HepG2 (cell line): ENCODE results near the gene INPP5K. TPM values are rescaled to one million over a fixed set of nuclear protein-coding genes. Genes with fewer than 3 reads are reported as not detected.

Source experiments
- ETV6 ChIP-seq: sonication (generic); formaldehyde crosslinking; conservative IDR thresholded peaks from 2 replicates; pipeline ENCODE4 v1.4.0; 2020; ENCODE audit warnings: missing genetic modification reagents
- KDM6A ChIP-seq: IDR thresholded peaks from 2 replicates; pipeline ENCODE4 v1.6.1; 2016; ENCODE audit warnings: low read depth
- KLF12 ChIP-seq: sonication (generic); formaldehyde crosslinking; IDR thresholded peaks from 2 replicates; pipeline ENCODE4 v1.4.0; 2020; ENCODE audit warnings: missing genetic modification reagents, borderline replicate concordance
- MYC ChIP-seq: sonication (generic); formaldehyde crosslinking; IDR thresholded peaks from 2 replicates; pipeline ENCODE4 v1.9.0; 2021; ENCODE audit warnings: missing genetic modification reagents, borderline replicate concordance
- NFIB ChIP-seq: sonication (generic); formaldehyde crosslinking; IDR thresholded peaks from 2 replicates; pipeline ENCODE4 v1.9.0; 2021; ENCODE audit warnings: missing genetic modification reagents, mild to moderate bottlenecking, borderline replicate concordance
- PHF20 ChIP-seq: sonication (generic); formaldehyde crosslinking; IDR thresholded peaks from 2 replicates; pipeline ENCODE4 v1.5.0; 2020; ENCODE audit warnings: mild to moderate bottlenecking, missing genetic modification reagents
- RBM22 ChIP-seq: fragments of 200-400 bp; formaldehyde crosslinking; optimal IDR thresholded peaks from 2 replicates; pipeline ENCODE3; 2017; ENCODE audit warnings: mild to moderate bottlenecking, low read length, moderate library complexity
- SMAD1 ChIP-seq: sonication (generic); formaldehyde crosslinking; IDR thresholded peaks from 2 replicates; pipeline ENCODE4 v1.4.0; 2020; ENCODE audit warnings: missing genetic modification reagents, low read depth, mild to moderate bottlenecking, borderline replicate concordance
- SNRNP70 ChIP-seq: fragments of 200-400 bp; formaldehyde crosslinking; IDR thresholded peaks from 2 replicates; pipeline ENCODE4 v1.6.1; 2017; ENCODE audit warnings: mild to moderate bottlenecking, low read depth, low read length, moderate library complexity
- SP140L ChIP-seq: sonication (generic); formaldehyde crosslinking; IDR thresholded peaks from 2 replicates; pipeline ENCODE4 v1.4.0; 2020; ENCODE audit warnings: missing genetic modification reagents, borderline replicate concordance
- TAF1 ChIP-seq: sonication (generic); formaldehyde crosslinking; IDR thresholded peaks from 2 replicates; pipeline ENCODE4 v1.4.0; 2020; ENCODE audit warnings: missing genetic modification reagents
- ZFP62 ChIP-seq: sonication (generic); formaldehyde crosslinking; IDR thresholded peaks from 2 replicates; pipeline ENCODE4 v1.4.0; 2020; ENCODE audit warnings: missing genetic modification reagents
- ZNF138 ChIP-seq: sonication (generic); formaldehyde crosslinking; IDR thresholded peaks from 2 replicates; pipeline ENCODE4 v1.5.0; 2020; ENCODE audit warnings: mild to moderate bottlenecking, low read depth, missing genetic modification reagents
- ZNF17 ChIP-seq: sonication (generic); formaldehyde crosslinking; IDR thresholded peaks from 2 replicates; pipeline ENCODE4 v1.5.0; 2020; ENCODE audit warnings: mild to moderate bottlenecking, missing genetic modification reagents
- ZNF263 ChIP-seq: sonication (generic); formaldehyde crosslinking; IDR thresholded peaks from 2 replicates; pipeline ENCODE4 v1.4.0; 2020; ENCODE audit warnings: missing genetic modification reagents
- ZNF33A ChIP-seq: sonication (generic); formaldehyde crosslinking; IDR thresholded peaks from 2 replicates; pipeline ENCODE4 v1.5.1; 2020; ENCODE audit warnings: missing genetic modification reagents, mild to moderate bottlenecking, moderate library complexity, borderline replicate concordance
- ZNF33B ChIP-seq: sonication (generic); formaldehyde crosslinking; IDR thresholded peaks from 2 replicates; pipeline ENCODE4 v1.5.1; 2020; ENCODE audit warnings: mild to moderate bottlenecking, missing genetic modification reagents
- ZNF496 ChIP-seq: sonication (generic); formaldehyde crosslinking; IDR thresholded peaks from 2 replicates; pipeline ENCODE4 v1.8.1; 2023; ENCODE audit warnings: mild to moderate bottlenecking, moderate library complexity, missing genetic modification reagents; ENCODE audit not compliant: insufficient replicate concordance
- ZNF772 ChIP-seq: sonication (generic); formaldehyde crosslinking; IDR thresholded peaks from 2 replicates; pipeline ENCODE4 v1.5.0; 2020; ENCODE audit warnings: mild to moderate bottlenecking, missing genetic modification reagents
- ZNF780A ChIP-seq: sonication (generic); formaldehyde crosslinking; IDR thresholded peaks from 2 replicates; pipeline ENCODE4 v1.8.0; 2022; ENCODE audit warnings: mild to moderate bottlenecking, missing genetic modification reagents, moderate library complexity
- ZSCAN9 ChIP-seq: IDR thresholded peaks from 2 replicates; pipeline ENCODE4 v1.6.1; 2016; ENCODE audit warnings: borderline replicate concordance
- polyA plus RNA-seq, 8 experiments: library from polyadenylated mRNA; depleted of rRNA in 3 of 8; stranded (reverse) in 7 of 8; unstranded in 1 of 8; fragments of >200 nt; fragmentation: Illumina TruSeq in 4 of 8; extraction: Trizol in 4 of 8; gene quantifications; 2 replicates each; pipeline versions ENCODE4 v1.2.1 to v1.2.3, GENCODE V29; 2011 to 2016; ENCODE audit warnings: low read depth in 4 of 8, missing spikeins in 1 of 8, mixed read lengths in 1 of 8; ENCODE audit not compliant: insufficient read depth in 1 of 8
- total RNA-seq, 5 experiments: library from RNA; depleted of rRNA; stranded (reverse); fragments of >200 nt; fragmentation: Illumina TruSeq; extraction: Trizol; gene quantifications; 2 replicates each; pipeline ENCODE4 v1.2.3, GENCODE V29; 2016; ENCODE audit warnings: low read depth in 1 of 5
- TF ChIP-seq, protein P1 (sequence below): sonication (generic); formaldehyde crosslinking; IDR thresholded peaks from 2 replicates; pipeline ENCODE4 v1.4.0; 2020; ENCODE audit warnings: low read depth, mild to moderate bottlenecking, missing genetic modification reagents
- TF ChIP-seq, protein P2 (sequence below): sonication (generic); formaldehyde crosslinking; conservative IDR thresholded peaks from 2 replicates; pipeline ENCODE4 v1.4.0; 2020; ENCODE audit warnings: missing genetic modification reagents
- TF ChIP-seq, protein P3 (sequence below): sonication (generic); formaldehyde crosslinking; IDR thresholded peaks from 2 replicates; pipeline ENCODE4 v1.5.0; 2020; ENCODE audit warnings: mild to moderate bottlenecking, missing genetic modification reagents

INPP5K gene
- total and polyA plus RNA-seq, 2 of the 13 experiments (the other 11 are each of a cell fraction or from before 2014, with no cell fraction given), result 4.8 to 9.6 TPM

DNA sequence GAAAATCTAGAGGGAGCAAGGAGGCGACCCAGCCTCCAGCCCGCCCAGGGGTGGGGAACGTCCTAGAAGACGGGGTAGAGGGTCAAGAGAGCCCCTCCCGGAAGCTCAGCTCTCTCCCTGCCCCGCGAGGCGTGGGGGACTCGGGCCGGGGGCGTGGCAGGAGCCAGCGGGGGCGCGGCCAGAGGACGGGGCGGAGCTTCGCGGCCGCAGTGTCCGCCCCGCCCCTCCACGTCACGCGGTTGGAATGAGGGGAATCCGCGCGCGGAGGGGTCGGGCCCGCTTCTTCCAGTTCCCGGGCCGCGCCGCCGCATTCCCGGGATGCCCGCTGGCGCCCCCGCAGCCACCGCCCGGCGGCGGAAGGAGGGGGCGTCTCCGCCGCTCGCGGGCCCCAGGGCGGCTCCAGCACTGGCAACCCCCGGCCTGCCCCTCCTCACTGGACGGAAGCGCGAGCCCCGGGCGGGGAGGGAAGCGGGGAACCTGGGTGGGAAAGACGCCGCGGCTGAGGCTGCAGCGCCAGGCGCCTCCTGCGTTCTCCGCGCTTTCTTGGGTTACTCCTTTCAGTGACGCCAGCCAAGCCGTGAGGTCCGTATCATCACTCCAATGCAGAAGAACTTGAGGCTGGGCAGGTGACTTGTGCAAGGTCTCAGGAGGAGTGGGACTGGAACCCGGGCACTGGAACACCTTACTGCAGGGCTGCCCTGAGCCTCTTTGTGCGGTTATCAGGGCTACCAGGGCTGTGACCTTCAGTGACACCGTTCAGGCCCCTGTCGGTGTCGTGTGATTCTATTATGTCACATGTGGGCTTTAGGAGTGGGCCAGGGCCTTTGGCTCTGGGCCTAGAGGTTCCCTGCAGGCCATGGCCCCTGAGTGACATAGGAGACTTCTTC is 28.2 kb downstream of the INPP5K start (continued):
- TF ChIP-seq PHF20 (no peak), ZNF33A (CRISPR knock-in tag) (no peak), MYC (peak; percentile 37), KLF12 (0 out of 2 replicates have a peak, but pooled peaks have one; percentile 50), RBM22 (no peak), KDM6A (no peak), ZNF496 (CRISPR knock-in tag) (no peak), ZNF17 (no peak), ETV6 (no peak), ZNF772 (CRISPR knock-in tag) (no peak), NFIB (CRISPR knock-in tag) (no peak), ZSCAN9 (CRISPR knock-in tag) (no peak), ZNF263 (CRISPR knock-in tag) (no peak), SP140L (no peak), ZFP62 (no peak), ZNF780A (CRISPR knock-in tag) (no peak), SNRNP70 (no peak), SMAD1 (CRISPR knock-in tag) (peak; percentile 52; the same call in 1 of the 2 replicates), TAF1 (CRISPR knock-in tag) (peak; percentile 21; the same call in 1 of the 2 replicates), ZNF33B (CRISPR knock-in tag) (no peak), ZNF138 (CRISPR knock-in tag) (0 out of 2 replicates have a peak, but pooled peaks have one; percentile 54)
- TF ChIP-seq, protein P1, sequence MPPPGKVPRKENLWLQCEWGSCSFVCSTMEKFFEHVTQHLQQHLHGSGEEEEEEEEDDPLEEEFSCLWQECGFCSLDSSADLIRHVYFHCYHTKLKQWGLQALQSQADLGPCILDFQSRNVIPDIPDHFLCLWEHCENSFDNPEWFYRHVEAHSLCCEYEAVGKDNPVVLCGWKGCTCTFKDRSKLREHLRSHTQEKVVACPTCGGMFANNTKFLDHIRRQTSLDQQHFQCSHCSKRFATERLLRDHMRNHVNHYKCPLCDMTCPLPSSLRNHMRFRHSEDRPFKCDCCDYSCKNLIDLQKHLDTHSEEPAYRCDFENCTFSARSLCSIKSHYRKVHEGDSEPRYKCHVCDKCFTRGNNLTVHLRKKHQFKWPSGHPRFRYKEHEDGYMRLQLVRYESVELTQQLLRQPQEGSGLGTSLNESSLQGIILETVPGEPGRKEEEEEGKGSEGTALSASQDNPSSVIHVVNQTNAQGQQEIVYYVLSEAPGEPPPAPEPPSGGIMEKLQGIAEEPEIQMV (CRISPR knock-in tag), result 0 out of 2 replicates have a peak, but pooled peaks have one; percentile 64
- TF ChIP-seq, protein P2, sequence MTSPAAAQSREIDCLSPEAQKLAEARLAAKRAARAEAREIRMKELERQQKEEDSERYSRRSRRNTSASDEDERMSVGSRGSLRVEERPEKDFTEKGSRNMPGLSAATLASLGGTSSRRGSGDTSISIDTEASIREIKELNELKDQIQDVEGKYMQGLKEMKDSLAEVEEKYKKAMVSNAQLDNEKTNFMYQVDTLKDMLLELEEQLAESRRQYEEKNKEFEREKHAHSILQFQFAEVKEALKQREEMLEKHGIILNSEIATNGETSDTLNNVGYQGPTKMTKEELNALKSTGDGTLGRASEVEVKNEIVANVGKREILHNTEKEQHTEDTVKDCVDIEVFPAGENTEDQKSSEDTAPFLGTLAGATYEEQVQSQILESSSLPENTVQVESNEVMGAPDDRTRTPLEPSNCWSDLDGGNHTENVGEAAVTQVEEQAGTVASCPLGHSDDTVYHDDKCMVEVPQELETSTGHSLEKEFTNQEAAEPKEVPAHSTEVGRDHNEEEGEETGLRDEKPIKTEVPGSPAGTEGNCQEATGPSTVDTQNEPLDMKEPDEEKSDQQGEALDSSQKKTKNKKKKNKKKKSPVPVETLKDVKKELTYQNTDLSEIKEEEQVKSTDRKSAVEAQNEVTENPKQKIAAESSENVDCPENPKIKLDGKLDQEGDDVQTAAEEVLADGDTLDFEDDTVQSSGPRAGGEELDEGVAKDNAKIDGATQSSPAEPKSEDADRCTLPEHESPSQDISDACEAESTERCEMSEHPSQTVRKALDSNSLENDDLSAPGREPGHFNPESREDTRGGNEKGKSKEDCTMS (CRISPR knock-in tag), result no peak
- TF ChIP-seq, protein P3, sequence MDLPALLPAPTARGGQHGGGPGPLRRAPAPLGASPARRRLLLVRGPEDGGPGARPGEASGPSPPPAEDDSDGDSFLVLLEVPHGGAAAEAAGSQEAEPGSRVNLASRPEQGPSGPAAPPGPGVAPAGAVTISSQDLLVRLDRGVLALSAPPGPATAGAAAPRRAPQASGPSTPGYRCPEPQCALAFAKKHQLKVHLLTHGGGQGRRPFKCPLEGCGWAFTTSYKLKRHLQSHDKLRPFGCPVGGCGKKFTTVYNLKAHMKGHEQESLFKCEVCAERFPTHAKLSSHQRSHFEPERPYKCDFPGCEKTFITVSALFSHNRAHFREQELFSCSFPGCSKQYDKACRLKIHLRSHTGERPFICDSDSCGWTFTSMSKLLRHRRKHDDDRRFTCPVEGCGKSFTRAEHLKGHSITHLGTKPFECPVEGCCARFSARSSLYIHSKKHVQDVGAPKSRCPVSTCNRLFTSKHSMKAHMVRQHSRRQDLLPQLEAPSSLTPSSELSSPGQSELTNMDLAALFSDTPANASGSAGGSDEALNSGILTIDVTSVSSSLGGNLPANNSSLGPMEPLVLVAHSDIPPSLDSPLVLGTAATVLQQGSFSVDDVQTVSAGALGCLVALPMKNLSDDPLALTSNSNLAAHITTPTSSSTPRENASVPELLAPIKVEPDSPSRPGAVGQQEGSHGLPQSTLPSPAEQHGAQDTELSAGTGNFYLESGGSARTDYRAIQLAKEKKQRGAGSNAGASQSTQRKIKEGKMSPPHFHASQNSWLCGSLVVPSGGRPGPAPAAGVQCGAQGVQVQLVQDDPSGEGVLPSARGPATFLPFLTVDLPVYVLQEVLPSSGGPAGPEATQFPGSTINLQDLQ, result no peak
